Esophagus squamous epithelium (tissue), 4 donors: ENCODE data around the gene UBR3.

ENCODE experiments used
- CTCF ChIP-seq, 6 experiments: fragments of 450-650 bp in 4 of 6; fragments of 200-600 bp in 2 of 6; sonication (generic) in 2 of 6; IDR thresholded peaks; one replicate each; pipeline ENCODE4 v1.5.1; 2016 to 2019; ENCODE audit warnings: antibody characterized with exemption in 6 of 6, mild to moderate bottlenecking in 4 of 6, moderate library complexity in 4 of 6
- POLR2A ChIP-seq, 4 donors: fragments of 450-650 bp; IDR thresholded peaks; one replicate each; pipeline ENCODE4 v1.6.1; 2017; ENCODE audit warnings: antibody characterized with exemption in 4 of 4, mild to moderate bottlenecking in 4 of 4, moderate library complexity in 3 of 4

GRCh38 chr2:169911119-169911518 is 83.9 kb downstream of the UBR3 start:
- TF ChIP-seq CTCF (IDR thresholded peaks at IDR 0.05) (no peak), POLR2A (IDR thresholded peaks at IDR 0.05) (no peak)
